Neural crest cell (in vitro differentiated cells): ENCODE measurements around the gene PRSS57. TPM values are rescaled to one million over a fixed set of nuclear protein-coding genes. Genes with fewer than 3 reads are reported as not detected.

ENCODE experiments used
- DNase-seq: peaks from one replicate; pipeline ENCODE4 v3.0.0; 2021; ENCODE audit warnings: low read depth, mixed read lengths, low spot score
- H3K27ac Mint-ChIP-seq: one replicate; pipeline ENCODE4 v1.8.0; 2021; ENCODE audit warnings: mild to moderate bottlenecking, mixed read lengths; ENCODE audit not compliant: unreplicated experiment
- H3K27me3 Mint-ChIP-seq: 2 replicates; pipeline ENCODE4 v1.8.0; 2021; ENCODE audit warnings: low read depth, mild to moderate bottlenecking, mixed read lengths
- H3K36me3 Mint-ChIP-seq: 2 replicates; pipeline ENCODE4 v1.8.0; 2021; ENCODE audit warnings: low read depth, mild to moderate bottlenecking, mixed read lengths
- H3K4me1 Mint-ChIP-seq: 2 replicates; pipeline ENCODE4 v1.8.0; 2021; ENCODE audit warnings: mixed read lengths
- H3K4me3 Mint-ChIP-seq: one replicate; pipeline ENCODE4 v1.8.0; 2021; ENCODE audit warnings: mild to moderate bottlenecking, mixed read lengths
- H3K9me3 Mint-ChIP-seq: 2 replicates; pipeline ENCODE4 v1.8.0; 2021; ENCODE audit warnings: mixed read lengths
- CTCF ChIP-seq: fragments of 200-600 bp; sonication (generic); conservative IDR thresholded peaks from 2 replicates; pipeline ENCODE4 v1.5.0; 2021; ENCODE audit warnings: antibody characterized with exemption, mild to moderate bottlenecking
- total RNA-seq: library from RNA; stranded (reverse); gene quantifications from 2 replicates; pipeline ENCODE4 v1.2.1, GENCODE V29; 2021

The PRSS57 gene
- total RNA-seq, 1 donor from 2014 or later, result not detected

GRCh38 chr19:658916-659839 is 36.1 kb downstream of the PRSS57 start:
- H3K36me3 Mint-ChIP-seq, result no peaks in the 10 kb centered on the region
- no peak overlapping the region for H3K27ac Mint-ChIP-seq

DNA sequence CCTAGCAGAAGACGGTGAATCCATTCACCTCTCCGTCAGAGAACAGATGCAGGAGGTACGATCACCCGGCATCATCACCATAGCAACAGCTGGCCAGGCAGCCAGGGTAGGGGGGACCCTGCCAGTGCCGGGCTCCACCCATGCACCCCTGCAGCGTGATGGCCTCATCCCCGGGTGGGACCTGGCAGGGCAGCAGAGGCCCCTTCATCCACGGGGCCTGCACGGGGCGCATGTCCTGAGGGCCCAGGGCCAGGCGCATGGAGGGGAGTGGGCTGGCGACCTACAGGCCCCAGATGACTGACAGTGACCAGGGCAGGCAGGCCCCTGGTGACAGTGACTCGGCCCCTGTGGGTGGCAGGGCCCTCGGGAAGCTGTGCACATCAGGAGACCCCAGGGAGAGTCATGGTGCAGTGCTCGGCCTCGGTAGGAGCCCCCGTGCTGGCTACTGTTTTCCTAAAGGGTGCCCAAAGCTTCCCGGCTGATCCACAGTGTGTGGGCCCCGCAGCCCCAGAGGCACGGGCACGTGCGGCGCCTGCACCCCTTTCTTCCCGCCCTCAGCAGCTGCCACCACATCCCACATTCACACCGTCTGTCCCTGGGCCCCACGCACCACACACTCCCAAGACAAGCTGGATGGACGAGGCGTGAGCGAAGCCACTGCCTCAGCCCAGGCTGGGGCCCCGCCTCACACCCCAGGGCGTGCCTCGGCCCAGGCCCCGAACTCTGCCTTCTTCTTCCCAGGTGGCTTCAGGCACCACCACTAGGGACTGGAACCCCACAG is 37.0 kb downstream of the PRSS57 start:
- Mint-ChIP-seq H3K4me1 (peaks cover 14% of the 10 kb centered on the region), H3K27ac (no peak overlapping the region), H3K9me3 (no peaks in the 10 kb centered on the region), H3K27me3 (no peaks in the 10 kb centered on the region), H3K36me3 (no peaks in the 10 kb centered on the region), H3K4me3 (no peak overlapping the region)
- TF ChIP-seq CTCF, result no peak
- no peak for DNase-seq

More at GRCh38 chr19:658916-659839, 36.1 kb downstream of the PRSS57 start:
- H3K4me1 Mint-ChIP-seq, result peaks cover 18% of the 10 kb centered on the region
- no peak for DNase-seq
- no peak for TF ChIP-seq CTCF
- H3K4me3 Mint-ChIP-seq, result peak overlapping the region; percentile 67
- H3K27me3 Mint-ChIP-seq, result no peaks in the 10 kb centered on the region
- no peaks in the 10 kb centered on the region for H3K9me3 Mint-ChIP-seq

GRCh38 chr19:657611-658010 is 37.6 kb downstream of the PRSS57 start:
- H3K27ac Mint-ChIP-seq, result no peak overlapping the region
- peaks cover 14% of the 10 kb centered on the region for H3K4me1 Mint-ChIP-seq
- DNase-seq, result no peak
- no peaks in the 10 kb centered on the region for H3K9me3 Mint-ChIP-seq
- H3K27me3 Mint-ChIP-seq, result no peaks in the 10 kb centered on the region
- H3K36me3 Mint-ChIP-seq, result no peaks in the 10 kb centered on the region
- TF ChIP-seq CTCF, result no peak
- no peak overlapping the region for H3K4me3 Mint-ChIP-seq

GRCh38 chr19:656751-657559 is 38.3 kb downstream of the PRSS57 start:
- H3K4me3 Mint-ChIP-seq, result no peak overlapping the region
- no peaks in the 10 kb centered on the region for H3K36me3 Mint-ChIP-seq
- H3K9me3 Mint-ChIP-seq, result no peaks in the 10 kb centered on the region
- no peak for DNase-seq
- H3K27ac Mint-ChIP-seq, result no peak overlapping the region
- H3K4me1 Mint-ChIP-seq, result peaks cover 14% of the 10 kb centered on the region
- TF ChIP-seq CTCF, result no peak
- H3K27me3 Mint-ChIP-seq, result no peaks in the 10 kb centered on the region

GRCh38 chr19:655691-656090 is 39.6 kb downstream of the PRSS57 start:
- no peak overlapping the region for H3K27ac Mint-ChIP-seq
- no peak for TF ChIP-seq CTCF
- H3K9me3 Mint-ChIP-seq, result no peaks in the 10 kb centered on the region
- H3K27me3 Mint-ChIP-seq, result no peaks in the 10 kb centered on the region
- DNase-seq, result no peak
- H3K4me3 Mint-ChIP-seq, result peak overlapping the region; percentile 38
- H3K4me1 Mint-ChIP-seq, result peaks cover 3% of the 10 kb centered on the region
- H3K36me3 Mint-ChIP-seq, result no peaks in the 10 kb centered on the region
